IMR-90 (cell line): ENCODE data around the gene AQP6. TPM values are rescaled to one million over a fixed set of nuclear protein-coding genes. Genes with fewer than 3 reads are reported as not detected.
"Not testable (repeated sequence)": the region's sequence is repeated elsewhere in the genome, so short reads cannot be mapped to it uniquely, and the experiment has no call there.

ENCODE experiments used
- ATAC-seq: fragments of 200-7000 bp; cut with Tn5 transposase; 2 replicates; pipeline ENCODE4 v1.9.1; 2020; ENCODE audit warnings: low read depth, mild to moderate bottlenecking, moderate library complexity
- BruUV-seq: library from RNA; stranded (reverse); fragments of 400-500 nt; replicated peaks from 2 replicates; lab custom pipeline; 2021; lab: Mats Ljungman, UMichigan
- CTCF ChIA-PET: fragments of 300-600 bp; formaldehyde crosslinking; extraction: SDS; loops from one replicate; lab custom pipeline; 2021; ENCODE audit warnings: antibody characterized with exemption; lab: Yijun Ruan, JAX
- POLR2A ChIA-PET: fragments of 300-600 bp; sonication (Branson Sonifier 250); formaldehyde crosslinking; loops from one replicate; lab custom pipeline; 2022; ENCODE audit warnings: antibody characterized with exemption; ENCODE audit not compliant: unreplicated experiment; lab: Charles Lee
- DNase-seq: peaks from one replicate; pipeline ENCODE4 v3.0.0; 2013
- H2AFZ ChIP-seq: replicated peaks from 2 replicates; pipeline ENCODE3; 2013; ENCODE audit warnings: low read length, mild to moderate bottlenecking; ENCODE audit not compliant: poor library complexity
- H2AK5ac ChIP-seq: 2 replicates; pipeline ENCODE4 v1.6.1; 2013; ENCODE audit warnings: low read depth, low read length, inconsistent platforms
- H2AK9ac ChIP-seq: replicated peaks from 2 replicates; pipeline ENCODE3; 2013; ENCODE audit warnings: mild to moderate bottlenecking, low read depth, low read length, moderate library complexity; ENCODE audit not compliant: poor library complexity
- H2BK120ac ChIP-seq: 2 replicates; pipeline ENCODE4 v1.6.1; 2013; ENCODE audit warnings: low read depth, low read length, inconsistent platforms
- H2BK15ac ChIP-seq: 3 replicates; pipeline ENCODE4 v1.6.1; 2013; ENCODE audit warnings: low read depth, low read length, inconsistent platforms
- H2BK20ac ChIP-seq: 2 replicates; pipeline ENCODE4 v1.6.1; 2013; ENCODE audit warnings: low read depth, mild to moderate bottlenecking, inconsistent platforms, low read length, moderate library complexity
- H2BK5ac ChIP-seq: 2 replicates; pipeline ENCODE4 v1.6.1; 2013; ENCODE audit warnings: mild to moderate bottlenecking, low read depth, low read length, inconsistent platforms; ENCODE audit not compliant: poor library complexity, severe bottlenecking
- H3K14ac ChIP-seq: replicated peaks from 2 replicates; pipeline ENCODE4 v1.6.1; 2013; ENCODE audit warnings: low read depth, low read length, inconsistent platforms
- H3K18ac ChIP-seq: 2 replicates; pipeline ENCODE4 v1.6.1; 2013; ENCODE audit warnings: low read depth, low read length, control low read depth
- H3K23ac ChIP-seq: 2 replicates; pipeline ENCODE4 v1.6.1; 2013; ENCODE audit warnings: low read depth, low read length, inconsistent platforms
- H3K27ac ChIP-seq: 2 replicates; pipeline ENCODE4 v1.5.1; 2013; ENCODE audit warnings: mild to moderate bottlenecking, control low read depth, low read length; ENCODE audit not compliant: insufficient read depth
- H3K27me3 ChIP-seq: 2 replicates; pipeline ENCODE4 v1.6.1; 2013; ENCODE audit warnings: low read length; ENCODE audit not compliant: control insufficient read depth, insufficient read depth
- H3K36me3 ChIP-seq: 2 replicates; pipeline ENCODE4 v1.6.1; 2013; ENCODE audit warnings: low read length, mixed read lengths; ENCODE audit not compliant: control insufficient read depth, insufficient read depth
- H3K4ac ChIP-seq: 2 replicates; pipeline ENCODE4 v1.6.1; 2013; ENCODE audit warnings: low read depth, low read length, inconsistent platforms
- H3K4me1 ChIP-seq: 2 replicates; pipeline ENCODE4 v1.6.1; 2013; ENCODE audit warnings: low read length, mixed read lengths; ENCODE audit not compliant: control insufficient read depth, insufficient read depth
- H3K4me2 ChIP-seq: 2 replicates; pipeline ENCODE4 v1.6.1; 2013; ENCODE audit warnings: low read depth, mild to moderate bottlenecking, control low read depth, low read length, moderate library complexity
- H3K4me3 ChIP-seq: 2 replicates; pipeline ENCODE4 v1.5.1; 2013; ENCODE audit warnings: low read depth, mild to moderate bottlenecking, control low read depth, low read length, moderate library complexity; ENCODE audit not compliant: insufficient read depth
- H3K56ac ChIP-seq: 2 replicates; pipeline ENCODE4 v1.6.1; 2013; ENCODE audit warnings: low read length, inconsistent platforms; ENCODE audit not compliant: insufficient read depth; ENCODE audit errors: extremely low read depth
- H3K79me1 ChIP-seq, 2 experiments: 2 replicates each; pipeline ENCODE4 v1.6.1; 2013; ENCODE audit warnings: low read length in 2 of 2, inconsistent platforms in 1 of 2, low read depth in 1 of 2
- H3K9ac ChIP-seq: 2 replicates; pipeline ENCODE4 v1.6.1; 2013; ENCODE audit warnings: low read depth, low read length, control low read depth
- H3K9me1 ChIP-seq: 2 replicates; pipeline ENCODE4 v1.6.1; 2013; ENCODE audit warnings: low read length, inconsistent platforms; ENCODE audit not compliant: insufficient read depth
- H3K9me3 ChIP-seq: 2 replicates; pipeline ENCODE4 v1.6.1; 2013; ENCODE audit warnings: low read length; ENCODE audit not compliant: control insufficient read depth, insufficient read depth
- H4K20me1 ChIP-seq: 2 replicates; pipeline ENCODE4 v1.6.1; 2013; ENCODE audit warnings: low read length, inconsistent platforms; ENCODE audit not compliant: insufficient read depth
- H4K5ac ChIP-seq: 2 replicates; pipeline ENCODE4 v1.6.1; 2013; ENCODE audit warnings: mild to moderate bottlenecking, low read depth, low read length, control low read depth
- H4K8ac ChIP-seq, 2 experiments: 2 replicates each; pipeline ENCODE4 v1.6.1; 2013; ENCODE audit warnings: low read depth in 2 of 2, low read length in 2 of 2, control low read depth in 1 of 2, inconsistent platforms in 1 of 2
- H4K91ac ChIP-seq: 2 replicates; pipeline ENCODE4 v1.6.1; 2013; ENCODE audit warnings: low read depth, low read length, inconsistent platforms; ENCODE audit not compliant: insufficient read depth
- WGBS, 2 experiments: methylation state at CpG; one replicate each; pipeline versions ENCODE4 v1.1.5 to v1.1.7; 2013; ENCODE audit warnings: missing lambda C conversion rate in 2 of 2; ENCODE audit not compliant: insufficient read length in 1 of 2; ENCODE audit errors: extremely low coverage in 2 of 2; 5-methylcytosine and 5-hydroxymethylcytosine counted together
- dilution Hi-C: fragments of 300-500 bp; cut with HindIII; formaldehyde crosslinking; loops from one replicate; pipeline ENCODE4 v1.14.3; 2018; ENCODE audit warnings: low sequenced_read_pairs; ENCODE audit not compliant: unreplicated experiment
- in situ Hi-C: fragments of 300-500 bp; cut with MboI; formaldehyde crosslinking; loops from 3 replicates; pipeline ENCODE4 v1.14.3; 2019; ENCODE audit warnings: low sequenced_read_pairs, inconsistent platforms, mixed read lengths
- intact Hi-C: fragments of 100-400 bp; cut with micrococcal nuclease; formaldehyde crosslinking; loops from 2 replicates; pipeline ENCODE4 v1.10.0; 2022
- polyA plus RNA-seq, 3 experiments: library from polyadenylated mRNA; depleted of rRNA; stranded (reverse); fragments of >200 nt; gene quantifications; 2 replicates each; pipeline ENCODE4 v1.2.3, GENCODE V29; 2012; ENCODE audit warnings: low replicate concordance in 1 of 3
- total RNA-seq: library from RNA; depleted of rRNA; stranded (reverse); fragments of >200 nt; gene quantifications from 2 replicates; pipeline ENCODE4 v1.2.3, GENCODE V29; 2012

AQP6 gene
- total and polyA plus RNA-seq, 2 of the 4 experiments (the other 2 are of a cell fraction): not detected

DNA sequence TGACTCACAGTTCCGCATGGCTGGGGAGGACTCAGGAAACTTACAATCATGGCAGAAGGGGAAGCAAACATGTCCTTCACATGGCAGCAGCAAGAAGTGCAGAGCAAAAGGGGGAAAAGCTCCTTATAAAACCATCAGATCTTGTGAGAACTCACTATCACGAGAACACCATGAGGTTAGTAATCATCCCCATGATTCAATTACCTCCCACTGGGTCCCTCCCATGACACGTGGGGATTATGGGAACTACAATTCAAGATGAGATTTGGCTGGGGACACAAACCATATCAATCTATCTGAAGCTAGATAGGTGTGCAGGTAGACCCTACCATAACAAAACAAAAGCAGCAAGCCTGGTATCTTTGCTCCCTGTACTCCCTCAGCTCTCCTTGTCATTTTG lies 13.7 kb downstream of the AQP6 start:
- intact Hi-C loops, H2BK15ac ChIP-seq, H4K5ac ChIP-seq, H2BK5ac ChIP-seq, H2AFZ ChIP-seq, H2AK5ac ChIP-seq, H2BK20ac ChIP-seq, H3K4ac ChIP-seq, dilution Hi-C loops, H2AK9ac ChIP-seq, H3K27ac ChIP-seq, H3K14ac ChIP-seq, H2BK120ac ChIP-seq, H3K4me2 ChIP-seq, H3K18ac ChIP-seq, H3K9ac ChIP-seq, H3K56ac ChIP-seq, H3K23ac ChIP-seq, H3K4me3 ChIP-seq, BruUV-seq, POLR2A ChIA-PET, DNase-seq, H4K8ac ChIP-seq, in situ Hi-C loops, ATAC-seq, H3K9me3 ChIP-seq, H3K36me3 ChIP-seq, H4K91ac ChIP-seq, CTCF ChIA-PET, H4K20me1 ChIP-seq, H3K27me3 ChIP-seq: not testable (repeated sequence)
- H3K4me1 ChIP-seq: peaks cover 18% of the 10 kb centered on the region
- H3K9me1 ChIP-seq: peaks cover 18% of the 10 kb centered on the region
- peaks cover 3 to 39% of the 10 kb centered on the region in 2 experiments; a peak in 3 of 4 replicates for H3K79me1 ChIP-seq
- no CpG with 5 or more reads among the region's 3 CpGs for WGBS, 2 experiments
